Stomach smooth muscle (tissue), 2 donors: ENCODE results near the gene SS18L1.

Source experiments
- H3K27ac ChIP-seq: one replicate; pipeline ENCODE4 v1.7.0; 2013; ENCODE audit warnings: mild to moderate bottlenecking, low read length, inconsistent platforms
- H3K27me3 ChIP-seq, 2 donors: one replicate each; pipeline ENCODE4 v1.7.0; 2013; ENCODE audit warnings: low read length in 2 of 2; ENCODE audit not compliant: insufficient read depth in 2 of 2, control insufficient read depth in 1 of 2
- H3K36me3 ChIP-seq, 2 donors: one replicate each; pipeline ENCODE4 v1.7.0; 2013; ENCODE audit warnings: low read length in 2 of 2; ENCODE audit not compliant: control insufficient read depth in 2 of 2, insufficient read depth in 2 of 2
- H3K4me1 ChIP-seq: one replicate; pipeline ENCODE4 v1.7.0; 2013; ENCODE audit warnings: low read length; ENCODE audit not compliant: control insufficient read depth, insufficient read depth
- H3K4me3 ChIP-seq, 2 donors: one replicate each; pipeline ENCODE4 v1.7.0; 2013; ENCODE audit warnings: low read length in 2 of 2
- H3K9ac ChIP-seq, 2 donors: one replicate each; pipeline ENCODE4 v1.7.0; 2013; ENCODE audit warnings: low read length in 2 of 2, mild to moderate bottlenecking in 1 of 2
- H3K9me3 ChIP-seq, 2 donors: one replicate each; pipeline ENCODE4 v1.7.0; 2013; ENCODE audit warnings: low read length in 2 of 2; ENCODE audit not compliant: control insufficient read depth in 2 of 2
- donor health status: healthy.
- donor health status: Pancreatic carcinoma.

The SS18L1 gene

GRCh38 chr20:62190639-62191411, 47.3 kb downstream of the SS18L1 start:
- Histone ChIP-seq H3K27ac (no peak overlapping the region), H3K4me1 (no peaks in the 10 kb centered on the region), H3K27me3 (no peaks in the 10 kb centered on the region), H3K36me3 (peaks cover 7 to 12% of the 10 kb centered on the region in 2 donors), H3K4me3 (no peak overlapping the region), H3K9me3 (no peaks in the 10 kb centered on the region), H3K9ac (no peak overlapping the region)

DNA sequence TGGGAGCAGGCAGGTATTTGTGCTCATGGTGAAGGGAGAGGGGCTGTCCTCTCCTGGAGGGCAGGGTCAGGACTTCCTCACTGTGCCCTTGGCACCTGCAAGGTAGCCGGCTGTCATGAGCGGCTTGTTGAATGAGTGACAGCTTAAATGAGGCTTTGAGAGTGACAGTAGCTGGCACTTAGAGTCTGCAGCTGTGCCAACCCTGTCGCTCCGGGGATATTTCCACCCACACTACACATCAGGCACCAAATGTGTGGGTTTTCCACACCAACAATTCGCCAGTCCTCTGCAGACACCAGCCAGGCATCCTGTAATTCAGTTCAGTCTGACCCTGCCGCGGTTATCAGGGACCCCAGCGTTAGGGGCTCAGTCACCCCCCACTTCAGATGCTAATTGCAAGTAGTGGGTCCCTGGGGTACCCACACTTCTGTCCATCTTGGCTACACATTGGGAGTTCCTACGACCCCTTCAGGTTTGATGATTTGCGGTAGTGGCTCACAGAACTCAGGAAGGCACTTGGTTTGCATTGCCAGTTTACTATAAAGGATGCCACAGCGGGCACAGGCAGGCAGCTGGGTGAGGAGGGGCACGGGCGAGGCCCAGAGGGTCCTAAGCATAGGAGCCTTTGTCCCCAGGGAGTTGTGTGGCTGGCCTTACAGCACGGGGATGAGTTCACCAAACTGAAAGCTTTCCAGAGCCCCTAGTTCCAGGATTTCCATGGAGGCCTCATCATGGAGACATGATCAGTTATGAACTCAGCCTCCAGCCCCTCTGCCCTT, 48.4 kb downstream of the SS18L1 start:
- Histone ChIP-seq H3K4me1 (no peaks in the 10 kb centered on the region), H3K9me3 (no peaks in the 10 kb centered on the region), H3K4me3 (no peak overlapping the region), H3K27ac (no peak overlapping the region), H3K9ac (no peak overlapping the region), H3K36me3 (peaks cover 7 to 12% of the 10 kb centered on the region in 2 donors), H3K27me3 (no peaks in the 10 kb centered on the region)

DNA sequence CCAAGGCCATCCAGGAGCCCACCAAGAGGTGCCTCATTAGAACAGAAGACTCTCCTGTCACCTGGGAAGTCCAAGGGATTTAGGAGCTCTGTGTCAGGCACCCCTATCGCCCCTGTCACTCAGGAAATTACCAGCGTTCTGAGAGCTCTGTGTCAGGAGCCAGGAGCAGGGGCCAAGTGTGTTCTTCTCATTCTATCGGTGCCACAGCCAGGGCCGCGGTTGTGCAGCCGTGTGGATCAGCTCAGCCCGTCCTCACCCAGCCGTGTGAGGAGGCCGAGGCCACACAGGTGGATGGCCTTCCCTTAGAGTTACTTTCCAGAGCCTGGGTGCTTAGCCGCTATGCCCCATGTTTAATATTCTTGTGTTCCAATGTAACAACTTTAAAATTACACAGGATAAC, 49.1 kb downstream of the SS18L1 start:
- Histone ChIP-seq H3K9me3 (no peaks in the 10 kb centered on the region), H3K36me3 (peaks cover 10 to 16% of the 10 kb centered on the region in 2 donors), H3K4me3 (no peak overlapping the region), H3K4me1 (no peaks in the 10 kb centered on the region), H3K9ac (no peak overlapping the region), H3K27me3 (no peaks in the 10 kb centered on the region), H3K27ac (no peak overlapping the region)

DNA sequence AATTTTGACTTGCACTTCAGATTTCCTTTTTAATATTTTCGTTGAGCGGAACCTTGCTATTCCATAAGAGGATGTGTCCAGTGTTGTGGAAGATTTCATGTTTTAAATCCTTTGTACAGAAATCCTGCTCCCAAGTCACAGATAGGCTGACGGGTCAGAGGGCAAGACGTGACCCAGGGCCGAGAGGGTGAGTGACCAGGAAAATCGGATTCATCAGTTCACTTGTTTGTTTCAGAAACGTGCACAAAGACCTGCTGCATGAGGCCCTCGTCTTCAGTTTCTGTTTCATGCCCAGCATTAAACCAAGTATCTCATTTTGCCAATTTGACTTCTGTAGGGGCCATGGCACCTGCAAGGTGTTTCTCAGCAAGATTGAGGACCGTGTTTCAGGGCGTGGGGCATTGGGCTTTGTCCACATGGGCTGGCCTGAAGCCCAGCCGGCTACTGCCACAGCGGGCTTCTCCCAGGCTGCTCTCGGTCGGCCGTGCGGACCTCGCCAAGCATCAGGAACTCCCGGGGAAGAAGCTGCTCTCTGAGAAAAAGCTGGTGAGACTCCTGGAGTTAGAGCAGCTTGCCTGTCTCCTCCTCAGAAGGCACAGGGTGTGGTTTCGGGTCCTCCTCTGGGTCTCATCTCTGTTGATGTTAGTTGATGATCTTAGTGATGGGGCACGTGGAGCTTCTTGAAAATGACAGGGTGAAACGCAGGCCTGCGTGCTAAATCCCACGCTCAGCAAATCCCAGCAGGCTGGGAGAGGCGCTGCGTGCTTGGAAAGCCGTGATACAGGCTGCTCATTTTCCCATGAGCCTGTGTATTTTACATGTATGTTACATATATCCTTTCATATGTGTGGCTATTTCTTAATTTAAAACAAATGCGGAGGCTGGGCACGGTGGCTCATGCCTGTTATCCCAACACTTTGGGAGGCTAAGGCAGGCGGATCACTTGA, 49.8 kb downstream of the SS18L1 start:
- no peaks in the 10 kb centered on the region for H3K27me3 ChIP-seq
- H3K9ac ChIP-seq, result no peak overlapping the region
- H3K36me3 ChIP-seq, result peaks cover 17 to 23% of the 10 kb centered on the region in 2 donors
- no peak overlapping the region for H3K27ac ChIP-seq
- H3K4me3 ChIP-seq, result no peak overlapping the region
- H3K4me1 ChIP-seq, result no peaks in the 10 kb centered on the region
- no peaks in the 10 kb centered on the region for H3K9me3 ChIP-seq

- Histone ChIP-seq H3K4me1 (no peaks in the 10 kb centered on the region), H3K9me3 (no peaks in the 10 kb centered on the region), H3K4me3 (no peak overlapping the region), H3K36me3 (peaks cover 26 to 34% of the 10 kb centered on the region in 2 donors), H3K9ac (no peak overlapping the region), H3K27me3 (no peaks in the 10 kb centered on the region), H3K27ac (no peak overlapping the region)
Observed at GRCh38 chr20:62195075-62195405, 51.5 kb downstream of the SS18L1 start.

DNA sequence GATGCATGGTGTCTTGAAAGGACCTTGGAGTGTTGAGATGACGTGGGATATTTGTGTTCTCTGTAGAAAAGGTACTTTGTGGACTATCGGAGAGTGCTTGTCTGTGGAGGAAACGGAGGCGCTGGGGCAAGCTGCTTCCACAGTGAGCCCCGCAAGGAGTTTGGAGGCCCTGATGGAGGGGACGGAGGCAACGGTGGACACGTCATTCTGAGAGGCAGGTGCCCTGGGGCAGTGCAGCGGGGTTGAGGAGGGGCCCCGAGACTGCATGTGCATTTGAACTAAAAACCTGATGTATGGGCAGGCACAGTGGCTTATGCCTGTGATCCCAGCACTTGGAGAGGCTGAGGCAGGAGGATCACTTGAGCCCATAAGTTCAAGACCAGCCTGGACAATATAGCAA, 52.2 kb downstream of the SS18L1 start:
- H3K27me3 ChIP-seq, result no peaks in the 10 kb centered on the region

GRCh38 chr20:62196286-62196685, 52.7 kb downstream of the SS18L1 start:
- no peaks in the 10 kb centered on the region for H3K27me3 ChIP-seq
- no peak overlapping the region for H3K27ac ChIP-seq
- no peak overlapping the region for H3K9ac ChIP-seq
- peaks cover 37 to 46% of the 10 kb centered on the region in 2 donors for H3K36me3 ChIP-seq
- no peaks in the 10 kb centered on the region for H3K9me3 ChIP-seq
- no peaks in the 10 kb centered on the region for H3K4me1 ChIP-seq
- H3K4me3 ChIP-seq, result no peak overlapping the region

More for the DNA sequence above, 52.2 kb downstream of the SS18L1 start:
- Histone ChIP-seq H3K9me3 (no peaks in the 10 kb centered on the region), H3K4me1 (no peaks in the 10 kb centered on the region), H3K27ac (no peak overlapping the region), H3K4me3 (no peak overlapping the region), H3K36me3 (peaks cover 33 to 41% of the 10 kb centered on the region in 2 donors), H3K9ac (no peak overlapping the region)

GRCh38 chr20:62197311-62197710, 53.7 kb downstream of the SS18L1 start:
- Histone ChIP-seq H3K36me3 (peaks cover 44 to 55% of the 10 kb centered on the region in 2 donors), H3K27me3 (no peaks in the 10 kb centered on the region), H3K27ac (no peak overlapping the region), H3K9me3 (no peaks in the 10 kb centered on the region), H3K4me1 (no peaks in the 10 kb centered on the region), H3K4me3 (no peak overlapping the region), H3K9ac (no peak overlapping the region)

DNA sequence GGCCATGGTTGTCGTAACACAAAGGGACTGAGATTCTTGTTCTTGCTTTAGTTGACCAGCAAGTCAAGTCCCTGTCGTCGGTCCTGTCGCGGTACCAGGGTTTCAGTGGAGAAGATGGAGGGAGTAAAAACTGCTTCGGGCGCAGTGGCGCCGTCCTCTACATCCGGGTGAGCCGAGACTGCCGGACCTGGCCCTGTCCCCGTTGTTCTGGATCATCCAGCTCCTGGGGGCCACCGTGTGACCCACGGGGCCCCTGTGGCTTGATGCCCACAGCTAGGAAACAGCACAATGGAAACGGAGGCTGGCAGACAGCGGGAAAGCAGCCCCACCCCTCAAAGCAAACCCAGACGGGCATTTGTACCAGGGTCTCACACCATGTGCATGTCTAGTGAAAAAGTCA, 54.2 kb downstream of the SS18L1 start:
- Histone ChIP-seq H3K9me3 (no peaks in the 10 kb centered on the region), H3K27me3 (no peaks in the 10 kb centered on the region), H3K9ac (no peak overlapping the region), H3K4me3 (no peak overlapping the region), H3K4me1 (no peaks in the 10 kb centered on the region), H3K27ac (no peak overlapping the region), H3K36me3 (peaks cover 44 to 55% of the 10 kb centered on the region in 2 donors)

- Histone ChIP-seq H3K4me1 (no peaks in the 10 kb centered on the region), H3K27me3 (no peaks in the 10 kb centered on the region), H3K9ac (no peak overlapping the region), H3K36me3 (peaks cover 44 to 49% of the 10 kb centered on the region in 2 donors), H3K9me3 (no peaks in the 10 kb centered on the region), H3K4me3 (no peak overlapping the region), H3K27ac (no peak overlapping the region)
Observed at GRCh38 chr20:62198496-62198895, 54.9 kb downstream of the SS18L1 start.
